Keratinocyte (primary cell): ENCODE results near the gene LCT. TPM values are rescaled to one million over a fixed set of nuclear protein-coding genes. Genes with fewer than 3 reads are reported as not detected.

ENCODE experiments used
- DNase-seq: peaks from one replicate; pipeline ENCODE4 v3.0.0-alpha.2; 2011; ENCODE audit warnings: low read depth, missing footprints, low spot score
- FAIRE-seq: peaks from 2 replicates; lab custom pipeline; 2011; peaks lifted over from hg19 to GRCh38; lab: Jason Lieb, UNC
- H2AFZ ChIP-seq: 2 replicates; pipeline ENCODE4 v1.6.0; 2012; ENCODE audit warnings: low read length, control low read depth, inconsistent platforms; ENCODE audit not compliant: control insufficient read depth
- H3K27ac ChIP-seq: 2 replicates; pipeline ENCODE4 v1.5.1; 2011; ENCODE audit warnings: low read length; ENCODE audit not compliant: control insufficient read depth, insufficient read depth
- H3K27me3 ChIP-seq: 3 replicates; pipeline ENCODE4 v1.6.0; 2011; ENCODE audit warnings: low read length; ENCODE audit not compliant: control insufficient read depth, insufficient read depth; ENCODE audit errors: extremely low read depth
- H3K36me3 ChIP-seq, 2 experiments: 2 replicates in 1 of 2; 3 replicates in 1 of 2; pipeline ENCODE4 v1.5.1; 2011; ENCODE audit warnings: low read length in 2 of 2, mild to moderate bottlenecking in 1 of 2; ENCODE audit not compliant: control insufficient read depth in 2 of 2, insufficient read depth in 2 of 2; ENCODE audit errors: extremely low read depth in 1 of 2
- H3K4me1 ChIP-seq: 3 replicates; pipeline ENCODE4 v1.5.1; 2011; ENCODE audit warnings: low read length; ENCODE audit not compliant: control insufficient read depth, insufficient read depth; ENCODE audit errors: extremely low read depth
- H3K4me2 ChIP-seq: 3 replicates; pipeline ENCODE4 v1.6.0; 2011; ENCODE audit warnings: low read depth, low read length; ENCODE audit not compliant: control insufficient read depth, insufficient read depth; ENCODE audit errors: extremely low read depth
- H3K4me3 ChIP-seq, 3 experiments: fragments of 200-600 bp in 1 of 3; sonication (generic) in 1 of 3; 2 replicates in 2 of 3; 3 replicates in 1 of 3; pipeline ENCODE4 v1.5.1; 2011 to 2016; ENCODE audit warnings: low read length in 3 of 3, mild to moderate bottlenecking in 3 of 3, control low read depth in 2 of 3, inconsistent platforms in 1 of 3, low read depth in 1 of 3, mixed read lengths in 1 of 3, mixed run types in 1 of 3, moderate library complexity in 1 of 3; ENCODE audit not compliant: control insufficient read depth in 2 of 3, insufficient read depth in 2 of 3; ENCODE audit errors: extremely low read depth in 1 of 3
- H3K79me2 ChIP-seq: 2 replicates; pipeline ENCODE4 v1.6.0; 2012; ENCODE audit warnings: low read length; ENCODE audit not compliant: control insufficient read depth, insufficient read depth
- H3K9ac ChIP-seq: 3 replicates; pipeline ENCODE4 v1.6.0; 2011; ENCODE audit warnings: low read length; ENCODE audit not compliant: control insufficient read depth, insufficient read depth; ENCODE audit errors: extremely low read depth
- H3K9me1 ChIP-seq: 3 replicates; pipeline ENCODE4 v1.6.0; 2011; ENCODE audit warnings: low read length; ENCODE audit not compliant: control insufficient read depth, insufficient read depth; ENCODE audit errors: extremely low read depth
- H3K9me3 ChIP-seq: 2 replicates; pipeline ENCODE4 v1.5.1; 2012; ENCODE audit warnings: low read depth, low read length; ENCODE audit not compliant: control insufficient read depth
- H4K20me1 ChIP-seq: 3 replicates; pipeline ENCODE4 v1.6.0; 2011; ENCODE audit warnings: low read length; ENCODE audit not compliant: control insufficient read depth, insufficient read depth; ENCODE audit errors: extremely low read depth
- CTCF ChIP-seq, 3 experiments: IDR thresholded peaks in 1 of 3; conservative IDR thresholded peaks in 1 of 3; optimal IDR thresholded peaks in 1 of 3; 2 replicates in 2 of 3; 3 replicates in 1 of 3; pipeline versions ENCODE3 to v1.5.1; 2011; ENCODE audit warnings: low read length in 3 of 3, mild to moderate bottlenecking in 3 of 3, moderate library complexity in 2 of 3, control low read depth in 1 of 3, inconsistent platforms in 1 of 3; ENCODE audit not compliant: insufficient read depth in 2 of 3; ENCODE audit errors: extremely low read depth in 1 of 3
- EZH2 ChIP-seq: IDR thresholded peaks from one replicate; pipeline ENCODE4 v1.6.1; 2012; ENCODE audit warnings: inconsistent platforms, mild to moderate bottlenecking, low read length, moderate library complexity
- dilution Hi-C: fragments of 300-500 bp; cut with MboI; formaldehyde crosslinking; loops from one replicate; pipeline ENCODE4 v1.7.0; 2020; ENCODE audit warnings: low sequenced_read_pairs; ENCODE audit not compliant: extremely low pct_ligation_motif_present
- polyA plus RNA-seq, 5 experiments: library from polyadenylated mRNA; depleted of rRNA in 3 of 5; stranded (reverse) in 3 of 5; stranded (forward) in 1 of 5; unstranded in 1 of 5; fragments of >200 nt; gene quantifications; 1 replicate in 1 of 5; 2 replicates in 3 of 5; 3 replicates in 1 of 5; pipeline versions ENCODE4 v1.2.1 to v1.2.3, GENCODE V29; 2011 to 2012; ENCODE audit warnings: missing spikeins in 2 of 5, low read depth in 1 of 5, low replicate concordance in 1 of 5
- small RNA-seq, 3 experiments: library from RNA; depleted of rRNA; stranded (forward); fragments of <200 nt; gene quantifications; one replicate each; pipeline ENCODE3, GENCODE V24; 2012; ENCODE audit warnings: low read depth in 3 of 3, low replicate concordance in 1 of 3; ENCODE audit not compliant: insufficient read length in 3 of 3

Gene LCT
- polyA plus RNA-seq, 1 donor (not counting 4 experiments of a cell fraction or from before 2014, with no cell fraction given), result 0.01 TPM

GRCh38 chr2:135741043-135741394, 96.0 kb downstream of the LCT start:
- H3K4me3 ChIP-seq, result no peak overlapping the region
- TF ChIP-seq EZH2 (no peak), CTCF (optimal IDR thresholded peaks at IDR 0.05 in 1 of 3, IDR thresholded peaks at IDR 0.05 in 1 of 3, conservative IDR thresholded peaks at IDR 0.05 in 1 of 3; ENCODE audit: extremely low read depth in 1 of 3, insufficient read depth in 2 of 3, low read length in 3 of 3) (no peak)
- H3K79me2 ChIP-seq, result peaks cover 38% of the 10 kb centered on the region
- H3K27me3 ChIP-seq, result no peaks in the 10 kb centered on the region
- no peak for FAIRE-seq
- peaks cover 3% of the 10 kb centered on the region for H3K9me1 ChIP-seq
- DNase-seq, result no peak
- dilution Hi-C loops, result no loop called here
- peak overlapping the region; percentile 84 for H2AFZ ChIP-seq
- H4K20me1 ChIP-seq, result no peaks in the 10 kb centered on the region
- H3K4me1 ChIP-seq, result peaks cover 27% of the 10 kb centered on the region
- H3K9me3 ChIP-seq, result no peaks in the 10 kb centered on the region
- H3K4me2 ChIP-seq, result peak overlapping the region; percentile 1
- no peak overlapping the region for H3K27ac ChIP-seq
- peaks cover 0 to 2% of the 10 kb centered on the region in 2 experiments for H3K36me3 ChIP-seq
- H3K9ac ChIP-seq, result no peak overlapping the region

- no peak for DNase-seq
- no peak overlapping the region for H3K9ac ChIP-seq
- H3K79me2 ChIP-seq, result peaks cover 32% of the 10 kb centered on the region
- no peaks in the 10 kb centered on the region for H3K9me3 ChIP-seq
- no peak overlapping the region for H3K4me2 ChIP-seq
- no peaks in the 10 kb centered on the region for H4K20me1 ChIP-seq
- no peaks in the 10 kb centered on the region for H3K27me3 ChIP-seq
- peaks cover 19% of the 10 kb centered on the region for H3K4me1 ChIP-seq
- dilution Hi-C loops, result no loop called here
- no peaks in the 10 kb centered on the region for H3K36me3 ChIP-seq
- H3K27ac ChIP-seq, result no peak overlapping the region
- no peak for FAIRE-seq
- no peaks in the 10 kb centered on the region for H3K9me1 ChIP-seq
- no peak overlapping the region for H2AFZ ChIP-seq
- TF ChIP-seq CTCF (optimal IDR thresholded peaks at IDR 0.05 in 1 of 3, IDR thresholded peaks at IDR 0.05 in 1 of 3, conservative IDR thresholded peaks at IDR 0.05 in 1 of 3; ENCODE audit: extremely low read depth in 1 of 3, insufficient read depth in 2 of 3, low read length in 3 of 3) (no peak), EZH2 (no peak)
- no peak overlapping the region for H3K4me3 ChIP-seq
Measured at GRCh38 chr2:135740206-135740605, 96.8 kb downstream of the LCT start.

Small RNA genes within 50 kb of the gene (small RNA-seq; reads per million reads assigned to genes)
- gene RF00019, result 0 reads per million in 3 experiments

Other genes with a start within 250 kb of the LCT start
- 51.8 to 92.2 TPM (median 70.9 TPM) in 3 replicates for gene UBXN4, start 95.3 kb downstream of the LCT start, polyA plus RNA-seq
- 9.8 to 29.0 TPM (median 23.2 TPM) in 3 replicates for gene MCM6, start 39.3 kb upstream of the LCT start, polyA plus RNA-seq
- gene DARS1, start 148.4 kb upstream of the LCT start, polyA plus RNA-seq, result 78.3 to 129 TPM (median 80.3 TPM) in 3 replicates